GM12865 (cell line): ENCODE measurements around the gene CCDC87.
"Not testable (repeated sequence)": the region's sequence is repeated elsewhere in the genome, so short reads cannot be mapped to it uniquely, and the experiment has no call there.

Experiments
- DNase-seq: peaks from one replicate; pipeline ENCODE4 v3.0.0; 2010; ENCODE audit warnings: low read depth
- H3K4me3 ChIP-seq: 2 replicates; pipeline ENCODE4 v1.5.1; 2011; ENCODE audit warnings: mild to moderate bottlenecking, low read depth, low read length, control low read depth
- TF ChIP-seq, protein P1 (sequence below): IDR thresholded peaks from 2 replicates; pipeline ENCODE4 v1.5.1; 2011; ENCODE audit warnings: low read length, control low read depth, low read depth, inconsistent platforms; ENCODE audit not compliant: insufficient read depth; ENCODE audit errors: missing control alignments

CCDC87 gene

DNA sequence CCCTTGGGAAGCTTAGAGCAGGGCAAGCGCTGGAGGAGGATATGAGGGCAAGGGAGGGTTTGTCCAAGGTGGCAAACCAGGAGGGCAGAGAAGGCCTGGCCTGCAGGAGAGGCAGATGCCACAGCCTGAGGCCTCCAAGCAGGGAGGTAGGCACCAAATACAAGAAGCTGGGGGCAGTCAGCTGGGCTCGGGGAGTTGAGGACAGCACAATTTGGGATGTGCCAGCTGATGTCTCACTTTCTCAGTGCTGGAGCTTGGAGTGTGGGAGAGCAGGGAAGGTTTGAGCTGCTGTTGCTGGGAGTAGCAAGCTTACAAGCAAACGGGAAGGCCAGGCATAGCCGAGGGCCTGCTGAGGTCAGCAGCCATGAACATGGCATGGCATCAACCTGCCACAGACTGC, 51.0 kb downstream of the CCDC87 start:
- H3K4me3 ChIP-seq: no peak overlapping the region

DNA sequence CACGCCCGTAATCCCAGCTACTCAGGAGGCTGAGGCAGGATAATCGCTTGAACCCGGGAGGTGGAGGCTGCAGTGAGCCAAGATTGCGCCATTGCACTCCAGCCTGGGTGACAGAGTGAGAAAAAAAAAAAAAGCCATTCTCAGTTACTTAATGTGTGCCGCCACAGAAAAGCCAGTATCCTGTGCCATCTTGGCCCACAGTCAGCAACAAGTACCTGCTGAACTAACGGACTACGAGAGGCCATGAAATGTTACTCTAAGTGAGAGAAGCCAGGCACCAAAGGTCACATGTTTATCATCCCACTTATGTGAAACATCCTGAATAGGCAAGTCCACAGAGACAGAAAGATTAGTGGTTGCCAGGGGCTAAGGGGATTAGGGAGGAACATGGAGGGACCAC, 52.3 kb downstream of the CCDC87 start:
- not testable (repeated sequence) for H3K4me3 ChIP-seq, DNase-seq

More for the DNA sequence above, 51.0 kb downstream of the CCDC87 start:
- no peak for DNase-seq
- TF ChIP-seq, protein P1, sequence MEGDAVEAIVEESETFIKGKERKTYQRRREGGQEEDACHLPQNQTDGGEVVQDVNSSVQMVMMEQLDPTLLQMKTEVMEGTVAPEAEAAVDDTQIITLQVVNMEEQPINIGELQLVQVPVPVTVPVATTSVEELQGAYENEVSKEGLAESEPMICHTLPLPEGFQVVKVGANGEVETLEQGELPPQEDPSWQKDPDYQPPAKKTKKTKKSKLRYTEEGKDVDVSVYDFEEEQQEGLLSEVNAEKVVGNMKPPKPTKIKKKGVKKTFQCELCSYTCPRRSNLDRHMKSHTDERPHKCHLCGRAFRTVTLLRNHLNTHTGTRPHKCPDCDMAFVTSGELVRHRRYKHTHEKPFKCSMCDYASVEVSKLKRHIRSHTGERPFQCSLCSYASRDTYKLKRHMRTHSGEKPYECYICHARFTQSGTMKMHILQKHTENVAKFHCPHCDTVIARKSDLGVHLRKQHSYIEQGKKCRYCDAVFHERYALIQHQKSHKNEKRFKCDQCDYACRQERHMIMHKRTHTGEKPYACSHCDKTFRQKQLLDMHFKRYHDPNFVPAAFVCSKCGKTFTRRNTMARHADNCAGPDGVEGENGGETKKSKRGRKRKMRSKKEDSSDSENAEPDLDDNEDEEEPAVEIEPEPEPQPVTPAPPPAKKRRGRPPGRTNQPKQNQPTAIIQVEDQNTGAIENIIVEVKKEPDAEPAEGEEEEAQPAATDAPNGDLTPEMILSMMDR: no peak
